Esophagus muscularis mucosa (tissue), 4 donors: ENCODE data around the gene SENP1. TPM values are rescaled to one million over a fixed set of nuclear protein-coding genes. Genes with fewer than 3 reads are reported as not detected.

ENCODE experiments used
- DNase-seq: peaks from one replicate; pipeline ENCODE4 v3.0.0-alpha.2; 2017; ENCODE audit errors: extremely low spot score
- H3K27ac ChIP-seq, 4 donors: fragments of 200-600 bp; sonication (generic); replicated peaks in 1 of 4; 1 replicate in 3 of 4; 2 replicates in 1 of 4; pipeline ENCODE4 v1.5.1; 2016 to 2019; ENCODE audit warnings: mild to moderate bottlenecking in 1 of 4
- H3K27me3 ChIP-seq, 4 donors: fragments of 200-600 bp; sonication (generic); one replicate each; pipeline versions ENCODE4 v1.5.1 to v1.6.0; 2016 to 2019
- H3K36me3 ChIP-seq, 4 donors: fragments of 200-600 bp; sonication (generic); one replicate each; pipeline ENCODE4 v1.5.1; 2016 to 2019
- H3K4me1 ChIP-seq, 4 donors: fragments of 200-600 bp; sonication (generic); one replicate each; pipeline ENCODE4 v1.5.1; 2016 to 2019
- H3K4me3 ChIP-seq, 4 donors: fragments of 200-600 bp; sonication (generic); 1 replicate in 2 of 4; 2 replicates in 2 of 4; pipeline ENCODE4 v1.5.1; 2016 to 2019; ENCODE audit warnings: mild to moderate bottlenecking in 4 of 4, moderate library complexity in 1 of 4
- H3K9me3 ChIP-seq, 4 donors: fragments of 200-600 bp; sonication (generic); 1 replicate in 3 of 4; 2 replicates in 1 of 4; pipeline ENCODE4 v1.5.1; 2016 to 2019
- EP300 ChIP-seq: sonication (generic); formaldehyde crosslinking; IDR thresholded peaks from one replicate; pipeline ENCODE4 v1.6.1; 2017; ENCODE audit warnings: antibody characterized with exemption
- POLR2A ChIP-seq: fragments of 450-650 bp; IDR thresholded peaks from one replicate; pipeline ENCODE4 v1.6.1; 2017; ENCODE audit warnings: antibody characterized with exemption, moderate library complexity, mild to moderate bottlenecking, low read depth
- POLR2AphosphoS5 ChIP-seq, 2 donors: sonication (generic); formaldehyde crosslinking; IDR thresholded peaks; one replicate each; pipeline ENCODE4 v1.6.1; 2017; ENCODE audit warnings: antibody characterized with exemption in 2 of 2
- WGBS: methylation state at CpG from one replicate; pipeline ENCODE4 v1.1.5; 2018; 5-methylcytosine and 5-hydroxymethylcytosine counted together
- intact Hi-C: fragments of 100-400 bp; cut with DNase I; formaldehyde crosslinking; loops from one replicate; pipeline ENCODE4 v1.15.1; 2023
- total RNA-seq, 4 donors: library from RNA; depleted of rRNA; stranded (reverse); fragments of >200 nt; gene quantifications; one replicate each; pipeline versions ENCODE4 v1.1.0 to v1.2.1, GENCODE V29; 2016
- TF ChIP-seq, protein P1 (sequence below), 3 experiments: fragments of 200-600 bp in 2 of 3; fragments of 450-650 bp in 1 of 3; sonication (generic) in 2 of 3; IDR thresholded peaks; one replicate each; pipeline ENCODE4 v1.5.1; 2017 to 2019; ENCODE audit warnings: antibody characterized with exemption in 3 of 3, mild to moderate bottlenecking in 2 of 3, moderate library complexity in 1 of 3

SENP1 gene
- total RNA-seq, 4 donors from 2014 or later = 12.9 to 19.2 (median 14.3) TPM

- no peak for DNase-seq
- Histone ChIP-seq H3K27ac (no peak overlapping the region), H3K27me3 (no peaks in the 10 kb centered on the region), H3K9me3 (no peaks in the 10 kb centered on the region), H3K4me1 (peaks cover 25 to 48% (median 30%) of the 10 kb centered on the region in 4 donors), H3K4me3 (no peak overlapping the region), H3K36me3 (peaks cover 0 to 54% (median 27%) of the 10 kb centered on the region in 4 donors)
- intact Hi-C loops = no loop called here
- TF ChIP-seq, protein P1, sequence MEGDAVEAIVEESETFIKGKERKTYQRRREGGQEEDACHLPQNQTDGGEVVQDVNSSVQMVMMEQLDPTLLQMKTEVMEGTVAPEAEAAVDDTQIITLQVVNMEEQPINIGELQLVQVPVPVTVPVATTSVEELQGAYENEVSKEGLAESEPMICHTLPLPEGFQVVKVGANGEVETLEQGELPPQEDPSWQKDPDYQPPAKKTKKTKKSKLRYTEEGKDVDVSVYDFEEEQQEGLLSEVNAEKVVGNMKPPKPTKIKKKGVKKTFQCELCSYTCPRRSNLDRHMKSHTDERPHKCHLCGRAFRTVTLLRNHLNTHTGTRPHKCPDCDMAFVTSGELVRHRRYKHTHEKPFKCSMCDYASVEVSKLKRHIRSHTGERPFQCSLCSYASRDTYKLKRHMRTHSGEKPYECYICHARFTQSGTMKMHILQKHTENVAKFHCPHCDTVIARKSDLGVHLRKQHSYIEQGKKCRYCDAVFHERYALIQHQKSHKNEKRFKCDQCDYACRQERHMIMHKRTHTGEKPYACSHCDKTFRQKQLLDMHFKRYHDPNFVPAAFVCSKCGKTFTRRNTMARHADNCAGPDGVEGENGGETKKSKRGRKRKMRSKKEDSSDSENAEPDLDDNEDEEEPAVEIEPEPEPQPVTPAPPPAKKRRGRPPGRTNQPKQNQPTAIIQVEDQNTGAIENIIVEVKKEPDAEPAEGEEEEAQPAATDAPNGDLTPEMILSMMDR (IDR thresholded peaks at IDR 0.05) = no peak
- no peak for TF ChIP-seq EP300
- WGBS = 80% methylated on average over 4 of the region's 4 CpGs
These were observed 17.3 kb upstream of the SENP1 start for GRCh38 chr12:48123169-48123568.

GRCh38 chr12:48122065-48122834, 16.4 kb upstream of the SENP1 start:
- Histone ChIP-seq H3K36me3 (peaks cover 0 to 47% (median 19%) of the 10 kb centered on the region in 4 donors), H3K4me1 (peaks cover 19 to 48% (median 30%) of the 10 kb centered on the region in 4 donors), H3K27me3 (no peaks in the 10 kb centered on the region), H3K27ac (no peak overlapping the region), H3K9me3 (no peaks in the 10 kb centered on the region), H3K4me3 (no peak overlapping the region)
- TF ChIP-seq EP300 (no peak), POLR2A (no peak), POLR2AphosphoS5 (IDR thresholded peaks at IDR 0.05) (no peak)
- TF ChIP-seq, protein P1 (IDR thresholded peaks at IDR 0.05) = no peak
- intact Hi-C loops = no loop called here
- 97% methylated on average over 2 of the region's 2 CpGs for WGBS
- DNase-seq = no peak

DNA sequence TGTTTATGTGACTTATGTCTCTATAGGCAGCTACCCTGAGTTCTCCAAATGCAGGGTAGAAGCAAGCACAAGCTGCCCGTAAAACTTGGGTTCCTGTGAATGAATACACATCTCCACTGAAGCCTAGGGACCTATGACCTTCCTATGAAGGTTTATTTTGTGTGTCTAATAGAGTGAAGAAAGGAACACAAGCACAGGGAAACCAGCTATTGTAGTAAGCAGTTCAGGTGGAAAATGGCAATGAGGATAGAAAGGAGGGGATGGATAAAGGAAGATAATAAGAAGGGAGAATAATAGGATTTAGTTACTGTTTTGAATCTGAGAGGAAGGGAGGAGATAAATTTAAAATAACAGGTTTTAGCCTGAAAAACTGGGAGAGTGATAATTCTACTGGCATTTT, 15.6 kb upstream of the SENP1 start:
- WGBS = 100% methylated on average over 1 of the region's 1 CpG
- no peaks in the 10 kb centered on the region for H3K27me3 ChIP-seq

GRCh38 chr12:48119834-48120195, 13.9 kb upstream of the SENP1 start:
- 6% methylated on average over 5 of the region's 5 CpGs for WGBS
- Histone ChIP-seq H3K27ac (peak overlapping the region; percentile 74 to 77 (median 76)), H3K4me1 (peaks cover 10 to 35% (median 27%) of the 10 kb centered on the region in 4 donors), H3K4me3 (peak overlapping the region; percentile 59 to 84 (median 76)), H3K27me3 (no peaks in the 10 kb centered on the region), H3K9me3 (no peaks in the 10 kb centered on the region), H3K36me3 (peaks cover 0 to 24% (median 7%) of the 10 kb centered on the region in 4 donors)
- DNase-seq = no peak
- intact Hi-C loops = loop anchor here (1.0 kb wide), 1 partner anchor 14 kb away; the partner anchor contains the start of gene SENP1
- TF ChIP-seq POLR2A (no peak), POLR2AphosphoS5 (IDR thresholded peaks at IDR 0.05) (no peak)

More for the DNA sequence above, 15.6 kb upstream of the SENP1 start:
- DNase-seq = no peak
- Histone ChIP-seq H3K27ac (no peak overlapping the region), H3K36me3 (peaks cover 0 to 40% (median 15%) of the 10 kb centered on the region in 4 donors), H3K9me3 (no peaks in the 10 kb centered on the region), H3K4me3 (no peak overlapping the region), H3K4me1 (peaks cover 11 to 43% (median 30%) of the 10 kb centered on the region in 4 donors)
- TF ChIP-seq POLR2A (no peak), EP300 (no peak), POLR2AphosphoS5 (IDR thresholded peaks at IDR 0.05) (no peak)
- TF ChIP-seq, protein P1 (IDR thresholded peaks at IDR 0.05) = no peak
- intact Hi-C loops = no loop called here

GRCh38 chr12:48119078-48119833, 13.4 kb upstream of the SENP1 start, which contains the start of gene PFKM:
PFKM (plus strand) TSS chr12:48119364; CDS start chr12:48122775, 3,411 bp downstream.
- DNase-seq = no peak
- Histone ChIP-seq H3K9me3 (no peaks in the 10 kb centered on the region), H3K4me1 (peaks cover 10 to 35% (median 27%) of the 10 kb centered on the region in 4 donors), H3K4me3 (peak within 1 kb of the TSS; percentile 59 to 84 (median 76)), H3K27ac (peak within 1 kb of the TSS; percentile 74 to 77 (median 76)), H3K36me3 (peaks cover 0 to 18% (median 6%) of the 10 kb centered on the region in 4 donors), H3K27me3 (no peaks in the 10 kb centered on the region)
- WGBS = under 1% methylated on average over 20 of the region's 20 CpGs
- no peak for TF ChIP-seq POLR2A
- peak; percentile 64 to 68 for TF ChIP-seq POLR2AphosphoS5 (IDR thresholded peaks at IDR 0.05)
- TF ChIP-seq EP300 = no peak
- TF ChIP-seq, protein P1 (IDR thresholded peaks at IDR 0.05) = no peak
- intact Hi-C loops = loop anchor here (1.0 kb wide), 1 partner anchor 13 kb away; the partner anchor contains the start of gene SENP1
